Cardiac fibroblast (primary cell): ENCODE data around the gene GFPT1.
"Not testable (repeated sequence)": the region's sequence is repeated elsewhere in the genome, so short reads cannot be mapped to it uniquely, and the experiment has no call there.

Source experiments
- DNase-seq, 2 donors: peaks; one replicate each; pipeline versions ENCODE4 v3.0.0 to v3.0.0-alpha.2; 2010; ENCODE audit warnings: low read depth in 2 of 2
- H3K4me3 ChIP-seq, 2 donors: replicated peaks in 1 of 2; 1 replicate in 1 of 2; 2 replicates in 1 of 2; pipeline ENCODE4 v1.5.1; 2011; ENCODE audit warnings: low read depth in 2 of 2, low read length in 2 of 2, mild to moderate bottlenecking in 2 of 2, moderate library complexity in 1 of 2
- CTCF ChIP-seq: IDR thresholded peaks from one replicate; pipeline ENCODE4 v1.5.1; 2011; ENCODE audit warnings: low read depth, mild to moderate bottlenecking, low read length, inconsistent platforms

GFPT1 gene

GRCh38 chr2:69358914-69359313 lies 28.1 kb downstream of the GFPT1 start:
- TF ChIP-seq CTCF: no peak
- H3K4me3 ChIP-seq: no peak overlapping the region
- DNase-seq: no peak

GRCh38 chr2:69356471-69356870 lies 30.6 kb downstream of the GFPT1 start:
- no peak for TF ChIP-seq CTCF
- no peak for DNase-seq
- H3K4me3 ChIP-seq: no peak overlapping the region

- H3K4me3 ChIP-seq, DNase-seq: not testable (repeated sequence)
Measured at GRCh38 chr2:69354976-69355375, 32.1 kb downstream of the GFPT1 start.

DNA sequence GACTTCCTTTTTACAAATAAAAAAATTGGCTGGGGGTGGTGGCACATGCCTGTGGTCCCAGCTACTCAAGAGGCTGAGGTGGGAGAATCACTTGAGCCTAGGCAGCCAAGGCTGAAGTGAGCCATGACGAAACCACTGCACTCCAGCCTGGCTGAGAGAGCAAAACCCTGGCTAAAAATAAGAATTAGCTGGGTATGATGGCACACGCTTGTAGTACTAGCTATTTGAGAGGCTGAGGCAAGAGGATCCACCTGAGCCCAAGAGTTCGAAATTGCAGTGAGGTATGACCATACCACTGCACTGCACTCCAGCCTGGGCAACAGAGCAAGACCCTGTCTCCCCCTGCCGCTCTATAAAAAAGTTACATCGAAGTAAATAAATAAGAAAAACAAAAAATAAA lies 33.7 kb downstream of the GFPT1 start:
- no peak for TF ChIP-seq CTCF
- no peak overlapping the region for H3K4me3 ChIP-seq
- peak in 1 of 2 donors; percentile 3 for DNase-seq

GRCh38 chr2:69348781-69349180 lies 38.2 kb downstream of the GFPT1 start:
- no peak for TF ChIP-seq CTCF
- no peak overlapping the region for H3K4me3 ChIP-seq
- DNase-seq: no peak

- TF ChIP-seq CTCF: no peak
- DNase-seq: peak; percentile 20 to 26
Measured at GRCh38 chr2:69345434-69345833, 41.6 kb downstream of the GFPT1 start.

DNA sequence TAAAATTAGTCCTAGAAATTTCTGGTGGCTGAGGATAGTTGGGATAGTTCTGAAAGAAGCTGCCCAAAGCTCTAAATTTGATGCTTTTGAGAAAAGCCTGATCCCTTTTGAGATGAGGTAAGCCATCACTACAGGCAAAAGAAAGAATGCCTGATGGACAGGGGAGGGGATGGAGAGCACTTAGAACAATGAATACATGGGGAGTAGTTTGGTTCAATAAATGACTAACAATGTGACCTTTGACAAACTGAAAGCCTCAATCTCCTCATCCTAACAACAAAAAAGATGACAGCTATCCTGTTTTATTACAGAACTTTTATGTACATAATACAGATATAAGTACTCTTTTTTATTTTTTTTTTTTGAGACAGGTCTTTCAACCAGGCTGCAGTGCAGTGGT lies 42.7 kb downstream of the GFPT1 start:
- DNase-seq: no peak
- H3K4me3 ChIP-seq: no peak overlapping the region
- no peak for TF ChIP-seq CTCF

More at GRCh38 chr2:69345434-69345833, 41.6 kb downstream of the GFPT1 start:
- no peak overlapping the region for H3K4me3 ChIP-seq
